Stimulated activated CD4-positive, alpha-beta T cell treated with anti-CD3 and anti-CD28 coated beads, Interleukin-4, amount 100 ng/mL, for 48 hours (primary cell): Measurements from ENCODE around the gene PTPN23.

ENCODE experiments used
- DNase-seq, 2 donors: peaks; one replicate each; pipeline ENCODE4 v3.0.0-alpha.2; 2020; ENCODE audit warnings: low read depth in 2 of 2

PTPN23 gene

GRCh38 chr3:47374587-47374986, 6.2 kb upstream of the PTPN23 start:
- DNase-seq, result no peak

- no peak for DNase-seq
These were observed 4.4 kb upstream of the PTPN23 start for GRCh38 chr3:47376393-47376792.

- DNase-seq, result no peak
These were observed 3.6 kb upstream of the PTPN23 start for GRCh38 chr3:47377186-47377585.

- no peak for DNase-seq
These were observed 2.0 kb upstream of the PTPN23 start for GRCh38 chr3:47378869-47379268.

GRCh38 chr3:47379411-47379899, 1.4 kb upstream of the PTPN23 start:
- DNase-seq, result no peak

- DNase-seq, result no peak
These were observed 708 bp upstream of the PTPN23 start for GRCh38 chr3:47380026-47380600.

GRCh38 chr3:47381317-47382157, 716 bp downstream of the PTPN23 start:
- DNase-seq, result peak; percentile 61 to 83

- DNase-seq, result no peak
These were observed 3.6 kb downstream of the PTPN23 start for GRCh38 chr3:47384425-47384824.

- no peak for DNase-seq
These were observed 4.2 kb downstream of the PTPN23 start for GRCh38 chr3:47385007-47385406.

GRCh38 chr3:47385796-47386195, 5.0 kb downstream of the PTPN23 start:
- no peak for DNase-seq

- no peak for DNase-seq
These were observed 12.1 kb downstream of the PTPN23 start for GRCh38 chr3:47392933-47393332.

- no peak for DNase-seq
These were observed 13.5 kb downstream of the PTPN23 start for GRCh38 chr3:47394140-47394870.

GRCh38 chr3:47394881-47395280, 14.1 kb downstream of the PTPN23 start:
- DNase-seq, result no peak

- DNase-seq, result no peak
These were observed 17.4 kb downstream of the PTPN23 start for GRCh38 chr3:47398228-47398627.

- no peak for DNase-seq
These were observed 18.2 kb downstream of the PTPN23 start for GRCh38 chr3:47399016-47399415.

GRCh38 chr3:47399531-47400270, 18.9 kb downstream of the PTPN23 start:
- DNase-seq, result no peak

- no peak for DNase-seq
These were observed 23.6 kb downstream of the PTPN23 start for GRCh38 chr3:47404431-47404876.

GRCh38 chr3:47404955-47405790, 24.4 kb downstream of the PTPN23 start:
- DNase-seq, result no peak

GRCh38 chr3:47405820-47406761, 25.3 kb downstream of the PTPN23 start:
- no peak for DNase-seq

GRCh38 chr3:47406762-47407149, 25.9 kb downstream of the PTPN23 start:
- DNase-seq, result no peak
